ENCODE results near the gene NOD1.

The NOD1 gene

DNA sequence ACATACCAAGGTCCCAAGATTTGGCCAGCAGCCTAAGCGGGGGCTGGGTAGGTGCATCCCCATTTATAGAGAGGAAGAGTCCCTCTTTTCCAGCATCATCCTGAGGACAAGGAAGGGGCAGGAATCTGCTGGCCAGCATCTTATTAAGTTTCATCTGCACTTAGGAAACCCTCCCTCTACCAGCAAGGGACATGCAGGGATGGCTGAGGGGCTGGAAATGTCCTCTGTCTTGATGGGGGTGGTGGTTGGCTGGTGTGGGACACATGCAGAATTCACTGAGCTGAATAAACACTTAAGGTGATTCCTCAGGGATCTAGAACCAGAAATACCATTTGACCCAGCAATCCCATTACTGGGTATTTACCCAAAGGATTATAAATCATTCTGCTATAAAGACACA, 42.1 kb downstream of the NOD1 start:
- in situ Hi-C loops (cut with HindIII; ENCODE audit: low sequenced_read_pairs) = no loop called here
- TF ChIP-seq, protein P1, sequence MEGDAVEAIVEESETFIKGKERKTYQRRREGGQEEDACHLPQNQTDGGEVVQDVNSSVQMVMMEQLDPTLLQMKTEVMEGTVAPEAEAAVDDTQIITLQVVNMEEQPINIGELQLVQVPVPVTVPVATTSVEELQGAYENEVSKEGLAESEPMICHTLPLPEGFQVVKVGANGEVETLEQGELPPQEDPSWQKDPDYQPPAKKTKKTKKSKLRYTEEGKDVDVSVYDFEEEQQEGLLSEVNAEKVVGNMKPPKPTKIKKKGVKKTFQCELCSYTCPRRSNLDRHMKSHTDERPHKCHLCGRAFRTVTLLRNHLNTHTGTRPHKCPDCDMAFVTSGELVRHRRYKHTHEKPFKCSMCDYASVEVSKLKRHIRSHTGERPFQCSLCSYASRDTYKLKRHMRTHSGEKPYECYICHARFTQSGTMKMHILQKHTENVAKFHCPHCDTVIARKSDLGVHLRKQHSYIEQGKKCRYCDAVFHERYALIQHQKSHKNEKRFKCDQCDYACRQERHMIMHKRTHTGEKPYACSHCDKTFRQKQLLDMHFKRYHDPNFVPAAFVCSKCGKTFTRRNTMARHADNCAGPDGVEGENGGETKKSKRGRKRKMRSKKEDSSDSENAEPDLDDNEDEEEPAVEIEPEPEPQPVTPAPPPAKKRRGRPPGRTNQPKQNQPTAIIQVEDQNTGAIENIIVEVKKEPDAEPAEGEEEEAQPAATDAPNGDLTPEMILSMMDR (IDR thresholded peaks at IDR 0.05; ENCODE audit: low read depth, low read length, missing control alignments) = no peak
- DNase-seq (ENCODE audit: low read depth) = no peak
- H3K4me3 ChIP-seq (ENCODE audit: low read depth, low read length) = no peak overlapping the region

DNA sequence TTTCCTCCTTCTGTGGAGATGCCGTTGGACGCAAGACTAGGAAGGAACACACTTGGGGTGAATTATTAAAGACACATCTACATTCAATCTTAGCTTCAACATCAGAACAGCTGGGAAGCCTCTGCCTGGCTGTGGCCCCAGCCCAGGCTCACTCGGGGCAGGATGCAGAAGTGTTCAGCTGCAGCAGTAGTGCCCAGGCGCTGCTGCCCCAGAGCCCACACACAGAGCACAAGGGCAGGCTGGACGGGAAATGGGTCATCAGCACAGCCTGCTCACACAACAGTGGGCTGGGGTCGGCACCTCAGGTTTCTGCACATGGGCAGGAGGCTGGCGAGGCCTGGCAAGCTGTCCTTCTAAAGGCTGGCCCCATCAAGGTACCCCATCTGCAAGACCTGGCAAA, 42.5 kb downstream of the NOD1 start:
- TF ChIP-seq, protein P1 (IDR thresholded peaks at IDR 0.05; ENCODE audit: low read depth, low read length, missing control alignments) = no peak
- H3K4me3 ChIP-seq (ENCODE audit: low read depth, low read length) = no peak overlapping the region
- in situ Hi-C loops (cut with HindIII; ENCODE audit: low sequenced_read_pairs) = no loop called here
- no peak for DNase-seq (ENCODE audit: low read depth)

DNA sequence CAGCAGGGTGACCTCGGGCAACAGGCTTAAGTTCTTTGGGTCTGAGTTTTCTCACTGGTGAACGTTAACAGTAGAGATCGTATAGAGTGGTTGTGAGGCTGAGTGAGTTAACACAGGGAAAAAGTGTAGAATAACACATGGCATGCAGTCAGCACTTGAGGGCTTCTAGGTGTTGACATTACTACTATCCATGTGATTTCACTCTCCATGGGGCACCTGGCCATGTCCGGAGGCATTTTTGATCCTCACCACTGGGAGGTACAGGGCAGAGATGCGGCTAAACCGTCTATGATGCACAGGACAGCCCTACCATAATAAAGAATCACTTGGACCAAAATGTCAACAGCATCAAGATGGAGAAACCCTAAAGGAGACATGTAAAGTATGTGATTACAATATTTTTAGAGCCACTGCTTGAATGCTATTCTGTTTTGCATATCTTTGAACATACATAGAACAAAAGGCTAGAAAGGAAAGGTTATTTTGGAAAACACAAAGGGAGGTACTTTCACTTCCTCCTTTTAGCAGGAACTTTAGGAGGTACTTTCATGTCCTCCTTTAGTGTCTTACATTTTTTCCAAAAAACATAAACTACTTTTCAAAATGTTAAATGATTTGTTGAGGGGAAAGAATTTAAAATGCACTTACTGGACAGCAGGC, 44.3 kb downstream of the NOD1 start:
- no peak overlapping the region for H3K4me3 ChIP-seq (ENCODE audit: low read depth, low read length)
- in situ Hi-C loops (cut with HindIII; ENCODE audit: low sequenced_read_pairs) = no loop called here
- DNase-seq (ENCODE audit: low read depth) = no peak
- TF ChIP-seq, protein P1 (IDR thresholded peaks at IDR 0.05; ENCODE audit: low read depth, low read length, missing control alignments) = no peak

DNA sequence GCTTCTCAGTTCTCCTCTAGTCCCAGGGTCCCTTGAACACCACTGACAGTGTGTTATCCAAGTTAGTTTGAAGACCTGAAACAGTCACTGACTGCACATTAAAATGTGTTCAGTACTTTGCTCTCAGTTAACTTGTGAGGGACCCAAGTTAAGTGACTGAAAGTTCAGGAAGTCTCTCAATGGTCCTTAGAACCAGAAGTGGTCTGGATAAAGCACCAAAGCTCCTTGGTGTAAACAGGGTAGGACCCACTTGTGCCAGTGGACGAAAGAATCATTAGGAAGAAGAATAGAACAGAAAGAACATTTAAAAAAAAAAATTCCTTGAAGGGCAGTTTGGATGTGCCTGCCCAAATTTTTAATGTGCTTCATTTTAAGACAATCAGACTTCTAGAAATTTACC, 45.1 kb downstream of the NOD1 start:
- in situ Hi-C loops (cut with HindIII; ENCODE audit: low sequenced_read_pairs) = no loop called here
- no peak for DNase-seq (ENCODE audit: low read depth)
- no peak overlapping the region for H3K4me3 ChIP-seq (ENCODE audit: low read depth, low read length)
- TF ChIP-seq, protein P1 (IDR thresholded peaks at IDR 0.05; ENCODE audit: low read depth, low read length, missing control alignments) = no peak

DNA sequence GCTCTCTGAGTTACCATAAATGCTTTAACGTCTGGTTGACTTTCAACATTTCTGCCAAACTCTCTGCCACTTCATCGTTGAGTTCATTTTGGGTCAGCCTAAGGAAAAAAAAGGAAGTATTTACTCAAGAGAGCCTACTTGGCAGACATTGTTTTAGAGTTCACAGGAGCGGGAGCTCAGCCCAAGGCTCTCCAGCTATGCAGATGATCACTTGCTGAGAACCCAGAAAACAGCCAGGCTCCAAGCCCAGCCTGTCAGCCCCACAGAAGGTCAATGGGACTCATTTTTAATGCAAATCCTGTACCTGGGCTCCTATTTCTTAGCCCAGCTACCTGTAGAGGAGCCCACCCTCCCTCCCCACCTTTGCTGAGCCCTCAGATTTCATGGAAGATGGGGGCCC, 45.5 kb downstream of the NOD1 start:
- TF ChIP-seq, protein P1 (IDR thresholded peaks at IDR 0.05; ENCODE audit: low read depth, low read length, missing control alignments) = no peak

DNA sequence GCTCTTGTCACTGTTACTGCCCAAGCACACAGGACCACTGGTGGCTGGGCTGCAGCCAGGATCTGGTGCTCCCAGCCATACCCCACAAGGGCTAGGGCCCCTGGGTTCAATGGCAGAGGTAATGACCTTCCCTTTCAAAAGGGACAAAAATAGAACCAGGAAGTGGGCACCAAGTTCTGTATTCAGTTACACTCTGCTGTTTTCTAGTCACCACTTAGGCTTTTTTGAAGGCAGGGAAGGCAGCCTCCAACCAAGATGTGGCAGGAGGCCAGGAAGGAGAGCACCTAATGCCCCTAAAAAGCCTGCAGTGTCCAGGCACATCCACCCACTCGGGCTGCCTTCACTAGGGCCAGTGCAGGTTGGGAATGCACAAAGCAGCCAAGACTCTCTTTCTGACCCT, 47.8 kb downstream of the NOD1 start:
- TF ChIP-seq, protein P1 (IDR thresholded peaks at IDR 0.05; ENCODE audit: low read depth, low read length, missing control alignments) = no peak
- in situ Hi-C loops (cut with HindIII; ENCODE audit: low sequenced_read_pairs) = no loop called here
- no peak for DNase-seq (ENCODE audit: low read depth)
- no peak overlapping the region for H3K4me3 ChIP-seq (ENCODE audit: low read depth, low read length)

More for the DNA sequence above, 45.5 kb downstream of the NOD1 start:
- no peak overlapping the region for H3K4me3 ChIP-seq (ENCODE audit: low read depth, low read length)
- in situ Hi-C loops (cut with HindIII; ENCODE audit: low sequenced_read_pairs) = no loop called here
- DNase-seq (ENCODE audit: low read depth) = peak; percentile 77

Measured in astrocyte of the cerebellum (primary cell).